NCI-H187 (cell line): ENCODE results near the gene ARL13B.
"Not testable (repeated sequence)": the region's sequence is repeated elsewhere in the genome, so short reads cannot be mapped to it uniquely, and the experiment has no call there.

ENCODE experiments used
- DNase-seq, 2 experiments: peaks; one replicate each; lab custom pipeline; 2025; lab: John Stamatoyannopoulos, UW

ARL13B gene

DNA sequence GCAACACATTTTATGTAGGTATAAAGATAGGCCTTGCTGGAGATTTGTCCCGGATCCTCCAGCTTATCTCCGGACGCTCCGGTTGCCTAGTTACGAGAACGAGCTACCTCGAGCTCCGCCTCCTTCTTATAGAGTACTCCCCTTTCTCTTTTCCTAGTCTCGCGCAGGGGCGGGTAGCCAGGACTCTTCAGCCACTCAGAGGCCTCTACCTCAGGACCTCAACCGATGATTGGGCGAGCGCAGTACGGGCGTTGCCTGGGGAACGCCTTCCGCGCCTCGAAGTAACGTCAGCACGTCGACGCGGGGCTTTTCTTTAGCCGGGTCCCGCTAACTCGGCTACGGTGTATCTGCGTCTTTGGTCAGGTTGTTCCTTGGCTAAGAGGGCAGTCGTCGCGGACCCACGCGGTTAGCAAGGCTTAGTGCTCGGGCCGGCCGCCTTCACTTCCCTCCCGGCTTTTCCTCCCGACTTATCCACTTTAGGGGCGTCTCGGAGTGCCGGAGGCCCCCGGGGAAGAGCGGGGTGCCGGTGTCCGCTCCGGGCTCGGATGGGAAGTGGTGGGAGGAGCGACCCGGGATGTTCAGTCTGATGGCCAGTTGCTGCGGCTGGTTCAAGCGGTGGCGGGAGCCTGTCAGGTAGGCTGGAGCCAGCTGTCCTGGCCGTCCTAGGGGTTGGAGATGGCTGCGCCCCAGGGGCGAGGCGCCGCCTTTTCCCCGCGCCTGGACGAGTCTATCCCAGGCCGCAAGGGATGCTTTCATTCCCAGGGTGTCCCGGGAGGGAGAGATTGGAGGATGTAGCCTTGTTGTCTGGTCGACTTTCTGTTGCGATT, at the start of gene ARL13B:
Gene ARL13B, plus strand, starts transcription at position 306 of the 827 bp plus-strand sequence. Its CDS starts 269 bp downstream, at position 575.
- DNase-seq = peak; percentile 48 to 91

DNA sequence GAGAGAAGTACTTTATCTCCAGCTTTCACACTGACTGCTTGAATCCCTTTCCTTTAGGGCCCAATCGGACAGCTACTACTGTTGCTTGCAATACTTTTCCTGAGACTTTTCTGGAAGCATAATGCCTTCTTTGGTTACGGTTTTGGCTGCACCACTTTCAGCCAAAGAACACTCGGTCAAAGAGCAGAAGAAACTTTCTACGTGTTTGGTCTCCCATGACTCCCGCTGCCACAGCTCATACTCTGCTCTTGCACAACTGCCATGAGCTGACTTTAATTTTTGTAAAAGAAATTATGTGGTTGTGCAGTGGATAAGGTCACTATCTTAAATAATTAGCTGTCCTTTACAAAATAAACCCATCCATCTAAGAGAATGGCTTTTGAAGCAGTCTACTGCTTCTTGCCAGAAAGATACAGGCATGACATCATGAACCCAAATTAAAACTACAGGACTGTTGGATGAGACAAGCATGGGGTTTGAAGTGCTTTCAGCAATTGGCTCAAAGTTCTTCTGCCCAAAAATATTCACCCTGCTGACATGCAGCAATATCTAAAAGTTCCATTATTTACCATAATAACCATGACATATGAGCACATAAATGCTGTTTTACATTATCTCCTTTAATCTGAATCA, 48.2 kb upstream of the ARL13B start:
- no peak for DNase-seq

GRCh38 chr3:93934366-93935046, 45.4 kb upstream of the ARL13B start:
- DNase-seq = no peak

DNA sequence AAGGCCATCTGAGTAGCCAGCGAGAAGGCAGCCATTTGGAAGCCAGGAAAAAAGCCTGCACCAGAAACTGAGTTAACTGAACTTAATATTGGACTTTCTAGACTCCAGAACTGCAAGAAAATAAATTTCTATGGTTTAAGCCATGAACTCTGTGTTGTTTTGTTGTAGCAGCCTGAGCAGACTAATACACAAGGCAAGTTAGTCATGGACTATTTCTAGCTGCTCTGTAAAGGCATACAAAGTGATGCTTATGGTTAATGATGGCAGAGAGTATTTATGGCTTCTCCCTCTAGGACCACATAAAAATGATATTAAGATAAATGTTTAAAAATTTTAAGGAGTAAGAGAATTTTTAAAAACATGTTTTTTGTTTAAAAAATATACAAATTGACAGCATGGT, 43.4 kb upstream of the ARL13B start:
- DNase-seq = no peak

DNA sequence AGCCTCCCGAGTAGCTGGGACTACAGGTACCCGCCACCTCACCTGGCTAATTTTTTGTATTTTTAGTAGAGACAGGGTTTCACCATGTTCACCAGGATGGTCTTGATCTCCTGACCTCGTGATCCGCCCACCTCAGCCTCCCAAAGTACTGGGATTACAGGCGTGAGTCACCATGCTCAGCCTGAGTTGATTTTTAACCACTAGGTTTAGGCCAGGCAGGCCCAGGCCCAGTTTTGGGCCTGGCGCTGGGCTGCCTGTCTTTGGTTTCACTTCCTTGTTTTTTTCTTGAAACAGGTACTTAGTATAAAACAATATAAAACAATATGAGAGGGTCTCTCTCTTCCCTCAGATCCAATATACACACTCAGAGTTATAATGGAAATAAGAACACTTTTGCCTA, 42.5 kb upstream of the ARL13B start:
- DNase-seq = not testable (repeated sequence)

DNA sequence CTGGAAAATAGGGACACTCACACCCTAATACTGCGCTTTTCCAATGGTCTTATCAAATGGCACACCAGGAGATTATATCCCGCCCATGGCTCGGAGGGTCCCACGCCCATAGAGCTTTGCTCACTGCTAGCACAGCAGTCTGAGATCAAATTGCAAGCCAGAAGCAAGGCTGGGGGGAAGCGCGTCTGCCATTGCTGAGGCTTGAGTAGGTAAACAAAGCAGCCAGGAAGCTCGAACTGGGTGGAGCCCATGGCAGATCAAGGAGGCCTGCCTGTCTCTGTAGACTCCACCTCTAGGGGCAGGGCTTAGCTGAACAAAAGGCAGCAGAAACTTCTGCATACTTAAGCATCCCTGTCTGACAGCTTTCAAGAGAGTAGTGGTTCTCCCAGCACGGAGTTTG, 30.0 kb upstream of the ARL13B start:
- peak in 1 of 2 experiments; percentile 21 for DNase-seq

DNA sequence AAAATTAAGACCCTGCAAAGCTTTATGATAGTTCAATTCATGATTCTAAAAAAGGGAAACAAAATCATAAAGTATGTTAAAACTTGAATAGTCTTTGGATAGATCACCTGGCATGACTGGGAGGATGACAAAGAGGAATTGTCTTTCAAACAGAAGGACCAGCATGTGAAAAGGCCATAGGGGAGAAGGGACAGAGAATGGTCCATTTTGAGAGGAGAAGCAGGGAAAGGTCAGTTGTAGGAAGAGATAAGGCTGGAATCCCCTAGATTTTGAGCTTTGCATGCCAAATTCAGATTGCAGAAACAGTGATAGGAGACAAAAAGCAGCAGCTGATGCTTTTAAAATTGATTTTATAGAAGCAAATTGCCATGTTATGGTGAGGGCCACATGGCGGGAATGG, 18.9 kb upstream of the ARL13B start:
- DNase-seq = no peak

GRCh38 chr3:93961489-93961888, 18.5 kb upstream of the ARL13B start:
- DNase-seq = no peak

DNA sequence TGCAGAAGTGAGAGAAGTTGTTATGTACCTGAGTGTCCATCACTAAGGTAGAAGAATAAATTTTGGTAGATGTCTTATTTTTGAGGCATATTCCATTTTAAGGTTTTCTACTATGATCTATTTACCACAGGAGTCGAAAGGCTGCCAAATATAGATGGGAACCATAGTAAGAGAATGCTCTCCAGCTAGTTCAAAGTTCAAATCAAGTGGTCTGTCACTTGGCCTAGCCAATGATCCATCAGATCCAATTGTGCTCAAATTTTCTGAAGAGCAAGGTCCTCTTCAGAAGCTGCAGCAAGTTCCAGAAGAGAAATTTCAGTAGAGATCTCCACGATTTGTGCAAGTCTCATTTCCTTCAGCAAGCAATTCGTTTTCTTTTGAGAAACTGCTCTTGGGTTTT, 17.2 kb upstream of the ARL13B start:
- no peak for DNase-seq

- not testable (repeated sequence) for DNase-seq
Observed at GRCh38 chr3:93965106-93965505, 14.8 kb upstream of the ARL13B start.

- DNase-seq = no peak
Observed at GRCh38 chr3:93969443-93969842, 10.5 kb upstream of the ARL13B start.

DNA sequence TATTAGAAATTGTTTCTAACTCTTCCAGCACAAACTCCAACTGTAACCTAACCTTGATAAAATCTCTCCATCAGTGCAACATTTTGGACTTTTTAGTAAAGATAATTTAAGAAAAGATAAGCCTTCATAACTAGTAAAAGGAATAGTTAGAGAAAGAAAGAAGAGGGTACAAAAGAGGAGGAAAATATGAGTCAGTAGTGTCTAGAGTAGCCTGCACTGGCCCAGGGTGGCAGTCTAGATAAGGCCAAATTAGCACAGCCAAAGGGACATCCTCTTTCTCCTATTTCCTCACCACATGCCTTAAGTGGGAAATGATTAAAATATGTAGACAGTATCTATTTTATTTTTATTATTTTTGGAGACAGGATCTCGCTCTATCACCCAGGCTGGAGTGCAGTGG, 10.0 kb upstream of the ARL13B start:
- DNase-seq = no peak

DNA sequence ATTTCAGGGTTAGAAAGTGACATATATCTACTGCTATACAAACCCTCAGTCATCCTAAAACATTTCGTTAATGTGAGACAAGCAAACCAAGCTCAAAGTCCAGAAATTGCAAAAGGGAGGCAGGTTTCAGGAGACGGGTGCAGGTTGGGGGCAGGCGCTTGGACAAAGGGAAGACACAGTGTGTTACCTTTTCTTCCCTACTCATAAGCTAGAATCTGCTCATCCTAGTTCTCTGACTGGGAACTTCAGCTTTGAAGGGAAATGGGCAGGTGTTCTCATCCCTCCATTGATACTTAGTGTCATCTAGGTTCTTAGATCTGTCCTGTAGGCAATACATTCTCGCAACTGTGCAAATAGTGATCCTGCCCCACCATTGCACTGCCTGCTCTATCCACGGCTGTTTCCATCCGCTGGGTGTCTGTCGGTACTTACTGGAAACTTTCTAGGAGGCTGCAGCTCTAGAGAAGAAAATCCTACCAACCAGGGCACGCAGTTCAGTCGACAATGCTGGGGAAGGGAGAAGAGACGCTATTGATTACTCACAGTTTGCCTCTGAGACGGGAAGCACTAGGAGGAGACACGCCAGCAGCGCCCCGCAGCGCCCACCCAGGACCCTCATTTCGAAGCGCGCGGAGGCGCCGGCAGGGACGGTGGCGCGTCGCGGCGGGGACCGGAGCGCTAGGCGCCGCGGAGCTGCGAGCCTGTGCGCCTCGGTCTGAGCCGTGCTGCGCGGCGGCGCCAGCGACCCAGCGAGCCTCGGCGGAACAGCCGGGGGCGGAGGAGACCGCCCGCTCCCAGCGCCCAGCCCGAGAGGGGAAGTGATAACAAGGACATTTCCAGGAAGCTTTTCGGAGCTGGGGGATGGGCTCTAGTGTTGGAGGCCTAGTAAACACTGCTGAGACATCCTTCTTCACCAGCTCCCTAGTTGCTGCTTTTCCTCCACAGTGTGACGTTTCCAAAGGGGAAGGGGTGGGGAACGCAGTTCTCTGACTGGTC, 6.5 kb upstream of the ARL13B start, which contains the start of gene PROS1:
Gene PROS1, minus strand, starts transcription at position 766 of the 996 bp plus-strand sequence. Its CDS starts 147 bp downstream, at position 619.
- DNase-seq = peak in 1 of 2 experiments; percentile 8

DNA sequence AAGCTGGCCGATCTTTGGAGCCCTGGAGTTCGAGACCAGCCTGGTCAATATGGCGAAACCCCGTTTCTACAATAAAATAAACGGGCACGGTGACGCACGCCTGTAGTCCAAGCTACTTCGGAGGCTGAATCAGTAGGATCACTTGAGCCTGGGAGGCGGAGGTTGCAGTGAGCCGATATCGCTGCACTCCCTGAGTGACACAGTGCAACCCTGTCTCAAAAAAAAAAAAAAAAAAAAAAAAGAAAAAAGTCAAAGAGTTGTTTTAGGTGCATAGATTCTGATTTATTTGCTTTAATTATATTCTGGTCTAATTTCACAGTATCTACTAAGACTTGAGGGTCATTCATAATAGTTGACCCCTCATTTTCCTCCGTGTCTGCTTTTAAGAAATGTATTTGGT, 1.7 kb downstream of the ARL13B start:
- no peak for DNase-seq

- no peak for DNase-seq
Observed at GRCh38 chr3:93983408-93983807, 3.5 kb downstream of the ARL13B start.

DNA sequence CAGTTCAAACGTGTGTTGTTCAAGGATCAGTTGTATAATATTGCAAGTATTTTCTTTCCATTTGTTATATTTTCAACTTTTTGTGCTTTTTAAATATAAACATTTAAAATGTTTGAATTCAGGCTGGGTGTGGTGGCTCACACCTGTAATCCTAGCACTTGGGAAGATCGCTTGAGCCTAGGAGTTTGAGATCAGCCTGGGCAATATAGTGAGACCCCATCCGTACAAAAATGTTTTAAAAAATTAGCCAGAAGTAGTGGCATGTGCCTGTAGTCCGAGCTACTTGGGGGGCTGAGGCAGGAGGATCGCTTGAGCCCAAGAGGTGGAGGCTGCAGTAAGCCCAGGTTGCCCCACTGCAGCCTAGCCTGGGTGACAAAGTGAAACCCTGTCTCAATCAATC, 4.7 kb downstream of the ARL13B start:
- no peak for DNase-seq

- DNase-seq = no peak
Observed at GRCh38 chr3:93988283-93988682, 8.3 kb downstream of the ARL13B start.

- DNase-seq = no peak
Observed at GRCh38 chr3:93988764-93989163, 8.8 kb downstream of the ARL13B start.

GRCh38 chr3:93989241-93989640, 9.3 kb downstream of the ARL13B start:
- DNase-seq = no peak

GRCh38 chr3:93991631-93992030, 11.7 kb downstream of the ARL13B start:
- DNase-seq = no peak

DNA sequence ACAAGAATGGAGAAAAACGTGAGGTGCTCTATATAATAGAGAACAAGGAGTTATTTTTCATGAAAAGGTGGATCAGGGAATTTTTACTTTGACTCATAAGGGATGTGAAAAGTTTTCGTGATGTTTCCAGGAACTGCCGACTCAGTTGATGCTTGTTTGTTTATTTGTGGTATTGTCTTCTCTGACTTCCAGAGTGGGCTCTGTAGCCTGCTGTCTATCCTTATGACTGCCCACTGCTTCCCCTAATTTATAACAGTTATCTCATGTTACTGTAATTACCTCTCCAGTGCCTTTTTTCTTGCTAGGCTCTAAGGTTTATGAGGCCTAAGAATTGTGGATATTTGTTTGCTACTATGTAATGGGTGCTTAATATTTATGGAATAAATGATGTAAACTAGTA, 12.3 kb downstream of the ARL13B start:
- DNase-seq = no peak

DNA sequence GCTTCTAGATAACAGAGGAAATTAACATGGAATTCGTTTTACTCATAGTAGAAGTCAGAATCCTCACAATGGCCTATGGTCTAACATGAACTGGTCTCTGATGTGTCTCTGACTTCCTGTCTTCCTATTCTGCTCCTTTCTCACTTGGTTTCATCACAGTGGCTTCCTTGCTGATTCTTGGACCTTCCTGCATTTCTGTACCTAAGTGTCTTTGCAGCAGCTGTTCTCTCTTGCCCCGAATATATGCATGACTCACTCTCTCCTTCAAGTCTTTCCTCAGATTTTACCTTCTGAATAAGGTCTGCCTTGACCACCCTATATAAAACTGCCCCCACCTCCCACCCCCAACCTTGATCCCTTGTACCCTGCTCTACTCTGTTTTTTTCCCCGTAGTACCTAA, 14.1 kb downstream of the ARL13B start:
- DNase-seq = no peak
